Measurements from ENCODE around the gene SNX10.
"Not testable (repeated sequence)": the region's sequence is repeated elsewhere in the genome, so short reads cannot be mapped to it uniquely, and the experiment has no call there.

Gene SNX10, protein sequence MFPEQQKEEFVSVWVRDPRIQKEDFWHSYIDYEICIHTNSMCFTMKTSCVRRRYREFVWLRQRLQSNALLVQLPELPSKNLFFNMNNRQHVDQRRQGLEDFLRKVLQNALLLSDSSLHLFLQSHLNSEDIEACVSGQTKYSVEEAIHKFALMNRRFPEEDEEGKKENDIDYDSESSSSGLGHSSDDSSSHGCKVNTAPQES

DNA sequence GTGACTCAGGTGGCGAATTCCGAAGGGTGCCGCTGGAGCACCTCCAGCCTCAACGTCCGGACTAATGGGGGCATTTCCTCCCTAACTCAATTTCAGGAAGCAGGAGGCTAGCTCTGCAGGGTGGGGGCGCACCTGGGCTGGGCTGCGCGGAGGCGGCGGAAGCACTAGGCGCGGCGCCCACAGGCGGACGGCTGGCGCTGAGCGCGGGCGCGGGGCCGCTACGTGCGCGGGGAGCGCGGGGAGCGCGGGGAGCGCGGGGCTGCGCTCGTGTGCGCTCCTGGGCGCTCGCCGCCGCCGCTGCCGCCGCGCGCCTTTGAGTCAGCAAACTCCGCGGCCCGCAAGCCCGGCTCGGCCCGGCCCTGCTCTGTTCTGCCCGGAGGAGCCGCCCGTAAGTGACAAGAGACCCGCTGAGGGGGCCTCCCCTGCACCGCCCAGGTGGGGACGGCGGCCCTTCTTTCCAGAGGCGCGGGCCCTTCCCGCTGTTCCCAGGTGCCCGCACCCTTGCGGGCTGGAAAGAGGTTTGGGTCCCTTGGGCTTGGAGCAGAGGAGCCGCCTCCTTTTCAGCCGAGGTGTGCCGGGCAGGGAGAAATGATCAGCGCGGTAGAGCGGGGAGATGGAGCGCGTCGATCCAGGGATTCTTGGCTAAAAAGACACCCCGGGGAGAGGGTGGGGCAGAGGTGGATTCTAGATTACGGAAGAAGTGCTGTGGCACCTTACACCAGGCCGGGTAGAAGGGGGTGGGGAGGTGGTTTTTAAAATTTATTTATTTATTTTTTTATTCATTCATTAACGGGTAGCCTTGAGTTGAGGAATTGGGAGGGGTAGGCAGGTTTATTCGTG is at the start of gene SNX10:
Gene SNX10 (plus strand): TSS at position 164 of the 840 bp plus-strand sequence. CDS start 54,581 bp downstream, outside the sequence.
- no peak for DNase-seq (ENCODE audit: low read depth)

DNA sequence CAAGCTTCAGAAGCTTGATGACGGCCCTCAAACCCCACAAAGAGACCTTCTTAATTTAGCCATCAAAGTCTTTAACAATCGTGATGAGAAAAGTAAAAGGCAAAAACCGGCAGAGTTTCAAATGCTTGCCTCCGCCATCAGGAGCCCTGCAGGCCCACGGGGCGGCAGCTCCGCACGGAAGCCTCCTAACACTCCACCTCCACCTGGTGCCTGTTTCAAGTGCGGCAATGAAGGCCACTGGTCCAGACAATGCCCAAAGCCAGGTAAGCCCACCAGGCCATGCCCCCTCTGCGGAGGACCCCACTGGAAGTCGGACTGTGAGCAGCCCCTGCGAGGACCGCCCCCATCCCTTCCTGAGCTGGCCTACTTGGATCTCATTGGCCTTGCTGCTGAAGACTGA is 46.5 kb upstream of the SNX10 start:
- DNase-seq (ENCODE audit: low read depth), result no peak

DNA sequence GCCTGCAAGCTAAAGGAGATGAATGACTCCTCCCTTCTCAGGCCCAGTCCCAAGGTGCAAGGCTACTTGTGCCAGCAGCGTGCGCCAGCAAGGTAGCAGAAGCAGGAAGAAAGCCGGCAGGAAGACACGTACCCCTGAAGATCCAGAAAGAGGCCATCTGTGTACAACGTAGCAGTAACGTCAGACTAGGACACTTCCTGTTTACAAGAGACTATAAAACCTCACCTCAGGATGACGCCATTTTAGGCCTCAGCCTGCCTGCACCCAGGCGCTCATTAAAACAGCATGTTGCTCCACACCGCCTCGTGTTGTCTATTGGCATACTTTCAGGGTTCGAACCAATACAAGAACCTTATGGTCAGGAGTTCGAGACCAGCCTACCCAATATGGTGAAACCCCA is 41.4 kb upstream of the SNX10 start:
- no peak for DNase-seq (ENCODE audit: low read depth)

DNA sequence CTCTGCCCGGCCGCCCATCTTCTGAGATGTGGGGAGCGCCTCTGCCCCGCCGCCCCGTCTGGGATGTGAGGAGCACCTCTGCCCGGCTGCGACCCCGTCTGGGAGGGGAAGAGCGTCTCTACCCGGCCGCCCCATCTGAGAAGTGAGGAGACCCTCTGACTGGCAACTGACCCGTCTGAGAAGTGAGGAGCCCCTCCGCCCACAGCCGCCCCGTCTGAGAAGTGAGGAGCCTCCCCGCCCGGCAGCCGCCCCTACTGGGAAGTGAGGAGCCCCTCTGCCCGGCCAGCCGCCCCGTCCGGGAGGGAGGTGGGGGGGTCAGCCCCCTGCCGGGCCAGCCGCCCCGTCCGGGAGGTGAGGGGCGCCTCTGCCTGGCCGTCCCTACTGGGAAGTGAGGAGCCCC is 29.8 kb upstream of the SNX10 start:
- not testable (repeated sequence) for DNase-seq (ENCODE audit: low read depth)

DNA sequence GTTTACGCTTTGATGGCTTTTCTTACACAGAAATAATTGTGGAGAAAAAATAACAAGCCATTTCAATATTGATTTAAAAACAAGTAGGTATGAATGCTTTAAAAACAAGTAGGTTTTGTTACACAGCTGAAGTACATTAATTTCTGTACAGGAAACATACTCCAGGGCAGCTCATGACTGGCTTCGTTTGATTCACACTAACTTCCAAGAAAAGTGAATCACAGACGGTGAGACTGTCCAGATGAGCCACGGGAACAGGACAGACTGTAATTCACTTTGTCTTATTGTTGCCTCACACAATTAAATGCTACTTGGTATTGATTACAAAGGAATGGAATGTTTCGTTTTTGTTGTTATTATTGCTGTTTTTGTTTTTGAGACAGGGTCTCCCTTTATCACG is 26.6 kb upstream of the SNX10 start:
- DNase-seq (ENCODE audit: low read depth), result no peak

DNA sequence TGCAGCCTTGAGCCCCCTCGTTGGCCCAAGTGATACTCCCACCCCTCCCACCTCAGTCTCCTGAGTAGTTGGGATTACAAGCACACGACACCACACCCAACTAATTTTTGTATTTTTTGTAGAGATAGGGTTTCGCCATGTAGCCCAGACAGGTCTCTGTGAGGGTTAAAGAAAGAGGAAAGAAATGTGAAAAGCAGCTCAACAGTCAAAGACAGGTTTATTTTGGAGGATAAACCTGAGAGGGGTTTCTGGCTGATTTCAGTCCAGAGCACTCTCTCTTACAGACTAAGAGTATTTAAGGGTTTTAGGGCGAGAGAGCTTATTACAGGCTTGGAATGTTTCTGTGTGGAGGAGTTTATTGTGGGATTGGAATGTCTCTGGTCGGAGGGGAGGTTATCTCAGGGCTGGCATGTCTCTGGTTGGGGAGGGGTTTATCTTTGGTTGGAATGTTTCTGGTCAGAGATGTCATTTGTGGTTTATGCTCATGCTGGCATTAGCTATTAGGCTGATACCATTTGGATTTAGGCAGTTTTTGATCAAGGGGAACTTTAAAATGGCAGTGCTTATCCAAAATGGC is 26.1 kb upstream of the SNX10 start:
- DNase-seq (ENCODE audit: low read depth), result no peak

DNA sequence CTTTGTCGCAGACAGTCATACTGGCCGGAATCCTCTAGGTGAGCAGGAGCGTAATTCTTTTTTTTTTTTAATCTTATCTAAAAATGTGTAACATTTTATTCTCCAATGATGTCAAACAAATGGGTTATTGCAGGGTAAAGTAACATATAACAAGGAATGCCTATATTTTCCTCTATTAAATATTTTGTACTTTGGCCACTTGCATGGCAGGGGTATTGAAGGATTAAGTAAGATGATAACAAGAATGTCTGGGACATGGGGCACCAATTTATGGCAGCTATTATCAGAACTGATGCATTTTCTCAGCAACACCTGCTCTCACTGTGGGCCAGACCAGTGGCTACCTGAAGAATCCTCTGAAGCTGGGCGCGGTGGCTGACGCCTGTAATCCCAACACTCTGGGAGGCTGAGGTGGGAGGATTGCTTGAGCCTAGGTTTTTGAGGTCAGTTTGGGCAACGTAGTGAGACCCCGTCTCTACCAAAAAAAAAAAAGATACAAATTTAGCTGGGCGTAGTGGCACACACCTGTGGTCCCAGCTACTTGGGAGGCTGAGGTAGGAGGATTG is 24.0 kb upstream of the SNX10 start:
- no peak for DNase-seq (ENCODE audit: low read depth)

DNA sequence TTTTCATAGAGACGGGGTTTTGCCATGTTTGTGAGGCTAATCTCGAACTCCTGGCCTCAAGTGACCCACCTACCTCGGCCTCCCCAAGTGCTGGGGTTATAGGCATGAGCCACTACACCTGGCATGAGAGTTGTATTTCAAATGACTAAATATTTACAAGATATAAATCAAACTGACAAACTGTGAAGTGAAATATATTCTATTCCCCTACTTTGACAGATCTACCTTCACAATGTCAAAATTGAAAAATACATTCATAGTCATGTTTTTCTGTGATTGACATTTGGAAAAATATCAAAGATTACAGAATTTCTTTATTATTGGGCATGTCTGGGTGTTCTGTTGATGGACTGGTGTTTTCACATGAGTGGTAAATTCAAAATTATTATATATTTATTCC is 16.4 kb upstream of the SNX10 start:
- DNase-seq (ENCODE audit: low read depth), result no peak

DNA sequence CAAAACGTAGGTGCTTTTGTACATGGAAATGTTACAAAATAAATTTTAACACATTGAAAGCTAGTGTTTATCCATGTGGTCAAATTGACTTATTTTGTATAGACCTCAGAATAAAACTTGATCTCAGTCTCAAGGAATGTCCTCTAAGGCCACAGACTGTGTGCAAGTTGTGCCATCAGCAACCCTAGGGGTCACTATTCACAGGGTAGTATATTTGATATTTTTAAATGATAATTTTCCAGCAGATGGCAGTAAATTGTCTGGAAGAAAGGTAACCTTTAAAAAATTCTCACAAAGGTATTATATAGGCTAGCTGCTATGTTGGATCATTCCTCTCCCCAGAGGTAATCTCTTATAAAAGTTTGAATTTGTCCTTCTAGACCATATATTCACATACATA is 12.9 kb upstream of the SNX10 start:
- no peak for DNase-seq (ENCODE audit: low read depth)

DNA sequence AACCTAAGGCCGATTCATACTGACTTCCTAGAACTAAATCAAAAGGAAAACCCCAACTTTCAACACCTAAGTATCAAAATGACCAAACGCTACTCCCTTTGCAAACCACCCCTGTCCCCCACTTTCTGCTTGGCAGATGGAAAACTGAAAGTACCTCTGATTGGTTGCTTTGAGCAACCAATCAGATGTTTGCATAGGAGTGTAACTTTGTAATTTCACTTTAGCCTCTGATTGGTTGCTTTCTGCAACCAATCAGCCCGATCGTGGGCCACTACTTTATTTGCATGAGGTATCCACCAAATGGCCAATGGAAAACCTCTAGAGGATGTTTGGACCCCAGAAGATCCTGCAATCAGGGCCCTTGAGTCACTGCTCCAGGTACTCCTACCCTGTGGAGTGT is 12.3 kb upstream of the SNX10 start:
- DNase-seq (ENCODE audit: low read depth), result no peak

DNA sequence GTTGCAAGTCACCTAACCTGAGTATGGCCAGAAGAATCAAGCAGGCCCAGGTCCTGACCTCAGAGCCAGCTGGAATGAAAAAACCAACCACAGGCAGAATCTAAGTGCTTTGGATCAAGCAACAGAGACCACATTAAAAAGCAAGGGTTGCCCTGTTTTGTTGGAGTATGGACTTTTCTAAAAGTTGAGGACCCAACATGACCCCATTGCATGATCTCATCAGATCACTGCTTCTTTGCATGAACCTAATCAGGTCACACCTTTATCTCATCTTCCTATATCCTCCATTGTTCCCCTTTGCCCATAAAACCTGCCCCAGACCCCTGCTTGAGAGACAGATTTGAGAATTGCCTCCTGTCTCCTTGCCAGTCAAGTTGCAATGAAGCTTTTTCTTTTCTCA is 11.6 kb upstream of the SNX10 start:
- no peak for DNase-seq (ENCODE audit: low read depth)

DNA sequence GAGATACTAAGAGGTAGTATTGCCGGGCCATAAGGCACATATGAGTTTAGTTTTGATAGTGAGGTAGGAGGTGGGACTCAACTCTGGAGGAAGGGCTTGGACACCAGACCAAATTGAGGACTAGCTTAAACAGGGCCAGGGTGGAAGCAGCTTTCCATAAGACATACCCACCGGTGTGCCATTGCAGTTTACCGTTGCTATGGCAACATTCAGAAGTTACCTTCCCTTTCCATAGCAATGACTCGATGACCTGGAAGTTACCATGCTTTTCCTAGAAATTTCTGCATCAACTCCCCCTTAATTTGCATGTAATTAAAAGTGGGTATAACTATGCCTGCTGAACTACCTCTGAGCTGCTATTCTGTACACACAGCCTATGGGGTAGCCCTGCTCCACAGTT is 10.9 kb upstream of the SNX10 start:
- no peak for DNase-seq (ENCODE audit: low read depth)

DNA sequence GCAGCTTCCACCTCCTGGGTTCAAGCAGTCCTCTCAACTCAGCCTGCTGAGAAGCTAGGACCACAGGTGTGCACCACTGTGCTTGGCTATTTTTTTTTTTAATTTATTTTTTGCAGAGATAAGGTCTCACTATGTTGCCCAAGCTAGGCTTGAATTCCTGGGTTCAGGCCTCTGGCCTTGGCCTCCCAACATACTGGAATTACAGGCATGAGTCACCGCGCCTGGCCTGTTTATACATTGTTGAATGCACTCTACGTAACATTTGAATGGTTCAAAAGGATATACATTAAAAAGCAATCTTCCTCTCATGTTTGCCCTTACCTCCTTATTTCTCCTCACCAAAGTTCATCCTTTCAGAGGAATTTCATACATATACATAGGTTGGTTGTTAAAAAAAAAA is 7.2 kb upstream of the SNX10 start:
- no peak for DNase-seq (ENCODE audit: low read depth)

DNA sequence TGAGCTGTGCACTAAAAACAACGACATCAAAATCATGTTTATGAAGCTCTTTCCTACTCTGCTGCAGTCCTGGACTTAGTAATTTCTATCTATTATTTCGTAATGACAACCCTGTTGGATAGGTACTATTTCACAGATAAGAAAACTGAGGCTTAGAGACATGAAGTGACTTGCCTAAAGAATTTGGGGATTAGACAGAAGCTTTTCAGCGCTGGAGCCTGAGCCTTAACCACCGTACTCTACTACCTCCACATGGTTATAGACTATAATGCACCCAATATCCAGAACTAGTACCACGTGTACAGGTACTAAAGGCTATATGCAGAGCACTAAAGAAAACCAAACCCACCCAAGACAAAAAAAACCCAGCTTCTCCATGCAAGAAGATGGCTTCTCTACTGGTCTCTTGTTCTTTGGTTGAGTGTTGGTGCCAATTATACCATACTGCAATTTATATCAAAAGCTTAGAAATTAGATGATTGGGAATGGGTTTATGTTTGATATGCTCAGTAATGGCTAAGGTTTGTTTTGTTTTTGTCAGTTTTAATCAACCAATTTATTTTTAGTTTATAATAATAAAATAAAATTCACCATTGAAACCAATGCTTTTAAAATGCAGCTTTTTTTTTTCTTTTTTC is 6.5 kb upstream of the SNX10 start:
- DNase-seq (ENCODE audit: low read depth), result no peak

DNA sequence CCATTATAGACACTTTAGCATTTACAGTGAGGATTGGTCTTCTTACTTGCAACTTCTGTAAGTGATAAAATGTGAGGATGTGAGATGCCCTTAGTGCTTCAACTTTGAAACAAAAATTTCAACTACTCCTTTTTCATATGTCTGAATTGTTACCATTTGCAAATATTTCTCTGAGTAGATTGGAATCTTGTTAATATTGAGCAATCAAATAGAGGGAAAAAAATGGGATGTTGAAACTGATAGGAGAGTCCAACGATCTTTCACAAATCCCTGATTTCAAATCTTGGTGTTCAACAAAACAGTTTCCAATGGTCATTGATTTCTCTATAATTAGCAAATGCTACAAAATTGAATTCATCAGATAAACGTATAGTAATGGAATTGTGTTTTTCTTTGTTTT is 5.5 kb upstream of the SNX10 start:
- DNase-seq (ENCODE audit: low read depth), result no peak

DNA sequence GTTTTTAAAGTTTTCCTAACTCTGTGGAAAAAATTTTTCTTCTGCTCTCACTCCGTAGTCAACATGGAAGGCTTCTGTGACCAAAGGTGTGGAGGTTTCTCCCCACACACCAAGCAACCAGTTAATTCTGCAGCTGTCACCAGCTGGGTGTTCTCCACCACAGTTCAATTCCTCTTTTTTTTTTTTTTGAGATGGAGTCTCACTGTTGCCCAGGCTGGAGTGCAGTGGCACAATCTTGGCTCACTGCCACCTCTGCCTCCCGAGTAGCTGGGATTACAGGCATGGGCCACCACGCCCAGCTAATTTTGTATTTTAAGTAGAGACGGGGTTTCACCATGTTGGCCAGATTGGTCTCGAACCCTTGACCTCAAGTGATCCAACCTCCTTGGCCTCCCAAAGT is 3.5 kb upstream of the SNX10 start:
- DNase-seq (ENCODE audit: low read depth), result not testable (repeated sequence)

DNA sequence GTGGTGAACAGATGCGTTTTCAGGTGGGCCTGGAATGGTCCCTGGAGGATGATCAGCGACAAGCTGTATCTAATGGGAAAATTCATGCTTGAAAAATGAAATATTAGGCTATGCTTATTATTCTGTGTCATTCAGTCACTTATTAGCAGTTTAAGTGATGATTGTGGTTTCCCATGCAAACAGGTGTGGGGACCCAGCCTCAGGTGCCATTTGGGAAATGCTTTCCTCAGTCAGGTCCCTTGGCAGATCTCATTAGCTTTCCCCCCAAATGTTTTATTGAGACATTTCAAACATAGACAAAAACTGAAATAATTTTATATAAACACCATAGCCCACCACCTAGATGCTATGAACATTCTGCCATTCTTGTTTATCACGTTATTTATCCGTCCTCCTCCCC is 411 bp upstream of the SNX10 start:
- DNase-seq (ENCODE audit: low read depth), result no peak

DNA sequence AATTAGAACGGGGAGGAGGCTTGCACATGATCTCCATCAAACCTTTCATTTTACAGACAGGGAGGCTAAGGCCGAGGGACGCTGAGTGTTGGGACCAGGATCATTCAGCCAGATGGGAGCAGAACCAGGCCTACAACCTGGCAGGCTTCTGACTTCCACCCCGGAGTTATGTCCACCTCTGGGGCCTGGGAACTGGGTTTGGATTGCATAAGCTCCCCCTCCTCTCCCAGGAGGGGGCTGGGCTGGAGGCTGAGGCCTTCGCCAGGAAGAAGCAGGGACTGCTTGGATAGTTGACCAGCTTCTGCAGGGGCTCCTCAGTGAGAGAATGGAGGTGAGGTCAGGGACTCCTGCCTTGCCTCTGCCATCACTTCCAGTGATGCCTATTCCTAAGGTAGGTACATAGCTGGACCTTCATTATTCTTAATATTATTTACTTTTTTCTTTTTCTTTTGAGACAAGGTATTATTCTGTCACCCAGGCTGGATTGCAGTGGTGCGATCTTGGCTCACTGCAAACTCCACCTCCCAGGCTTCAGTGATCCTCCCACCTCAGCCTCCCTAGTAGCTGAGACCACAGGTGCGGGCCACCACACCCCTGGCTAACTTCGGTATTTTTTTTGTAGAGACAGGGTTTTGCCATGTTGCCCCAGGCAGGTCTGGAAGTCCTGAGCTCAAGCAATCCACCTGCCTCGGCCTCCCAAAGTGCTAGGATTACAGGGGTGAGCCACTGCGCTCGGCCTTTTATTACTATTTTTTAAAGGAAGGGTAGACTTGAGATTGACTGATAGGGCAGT is 1.3 kb downstream of the SNX10 start:
- no peak for DNase-seq (ENCODE audit: low read depth)

DNA sequence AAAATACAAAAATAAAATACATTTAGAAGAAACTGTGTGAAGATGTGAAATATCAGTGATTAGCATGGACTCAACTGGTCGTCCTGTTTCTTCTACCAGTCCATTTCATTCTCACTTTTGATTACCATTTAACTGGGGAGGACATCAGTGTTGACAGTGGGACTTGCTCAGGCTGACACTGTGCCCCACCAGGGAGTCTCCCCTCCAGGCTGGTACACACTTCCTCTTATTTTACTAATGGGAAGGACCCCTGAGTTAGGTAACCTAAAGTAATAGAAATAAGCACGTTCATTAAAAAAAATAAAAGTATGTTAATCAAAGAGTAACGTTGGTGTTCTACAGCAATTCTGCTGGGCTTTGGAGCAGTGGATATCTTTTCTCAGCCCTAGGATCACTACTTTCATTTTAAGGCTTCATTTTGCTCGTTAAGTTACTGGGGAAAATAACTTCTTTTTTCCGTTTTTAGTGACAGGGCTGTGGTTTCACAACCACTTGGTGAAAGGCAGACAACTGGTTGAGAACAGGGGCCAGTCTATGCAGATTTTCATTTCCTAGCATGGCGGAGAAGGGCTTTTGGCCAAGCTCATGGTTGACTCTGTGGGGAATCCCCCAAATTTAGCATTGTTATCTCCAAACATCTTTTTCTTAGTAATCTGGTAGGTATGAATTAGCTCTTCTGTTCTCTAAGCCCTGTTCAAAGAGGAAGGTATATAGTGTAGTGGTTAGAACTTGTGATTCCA is 2.1 kb downstream of the SNX10 start:
- DNase-seq (ENCODE audit: low read depth), result no peak

DNA sequence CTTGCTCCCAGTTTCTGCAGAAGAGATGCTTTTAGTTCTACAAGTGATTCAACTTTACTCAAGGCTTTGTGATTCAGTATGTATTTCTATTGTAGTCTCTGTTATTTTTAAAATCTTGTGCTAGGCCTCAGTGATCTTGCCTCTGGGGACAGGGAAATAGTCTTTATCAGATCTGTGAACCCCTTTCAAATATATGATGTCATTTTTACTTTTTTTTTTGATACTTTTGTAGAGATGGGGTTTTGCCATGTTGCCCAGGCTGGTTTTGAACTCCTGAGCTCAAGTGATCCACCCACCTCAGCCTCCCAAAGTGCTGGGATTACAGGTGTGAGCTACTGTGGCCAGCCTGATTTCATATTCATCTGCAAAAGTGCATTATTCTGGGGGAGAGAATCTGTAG is 3.4 kb downstream of the SNX10 start:
- DNase-seq (ENCODE audit: low read depth), result no peak

DNA sequence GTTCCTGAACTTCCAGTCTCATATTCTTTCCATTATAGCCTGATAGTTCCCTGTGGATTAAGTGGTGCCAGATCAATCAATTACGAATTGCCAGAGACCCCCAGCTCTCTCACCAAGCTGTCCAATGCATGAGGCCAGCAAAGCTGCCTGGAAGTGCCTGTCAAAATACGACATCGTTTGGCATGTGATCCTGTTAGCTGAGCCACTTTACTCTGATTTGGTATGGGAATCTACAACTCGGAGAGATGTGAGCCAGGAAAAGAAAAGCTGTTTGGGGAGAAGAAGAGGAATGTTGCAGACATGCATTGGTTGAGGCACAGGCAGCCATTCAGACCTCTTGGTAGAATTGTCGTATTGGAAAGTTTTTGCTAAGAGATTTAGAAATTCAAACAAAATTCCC is 3.9 kb downstream of the SNX10 start:
- no peak for DNase-seq (ENCODE audit: low read depth)

Measured in fibroblast of the conjunctiva (primary cell).